HL-60 (cell line): Measurements from ENCODE around the gene KRT82.

ENCODE experiments used
- DNase-seq, 2 experiments: peaks; one replicate each; pipeline ENCODE4 v3.0.0-alpha.2; 2010 to 2020; ENCODE audit warnings: low read depth in 1 of 2, low spot score in 1 of 2
- H3K27ac ChIP-seq: fragments of 250-450 bp; sonication (Bioruptor Pico); replicated peaks from 2 replicates; pipeline ENCODE4 v1.5.1; 2020; ENCODE audit warnings: mild to moderate bottlenecking, moderate library complexity
- H3K27me3 ChIP-seq: fragments of 250-450 bp; sonication (Bioruptor Pico); 2 replicates; pipeline ENCODE4 v1.5.1; 2021; ENCODE audit warnings: mild to moderate bottlenecking, moderate library complexity; ENCODE audit not compliant: insufficient read depth, poor library complexity, severe bottlenecking
- H3K4me3 ChIP-seq: replicated peaks from 2 replicates; pipeline ENCODE4 v1.5.1; 2011; ENCODE audit warnings: mild to moderate bottlenecking, control low read depth, low read length; ENCODE audit not compliant: insufficient read depth
- CTCF ChIP-seq: IDR thresholded peaks from one replicate; pipeline ENCODE4 v1.5.1; 2011; ENCODE audit warnings: low read length, control low read depth, inconsistent platforms; ENCODE audit not compliant: insufficient read depth
- GABPA ChIP-seq: IDR thresholded peaks from 2 replicates; pipeline ENCODE4 v1.6.1; 2012; ENCODE audit warnings: low read depth
- POLR2AphosphoS5 ChIP-seq: IDR thresholded peaks from 2 replicates; pipeline ENCODE4 v1.6.1; 2012; ENCODE audit warnings: low read depth
- SPI1 ChIP-seq: IDR thresholded peaks from 2 replicates; pipeline ENCODE4 v1.6.1; 2012; ENCODE audit warnings: low read depth, mild to moderate bottlenecking, borderline replicate concordance
- TF ChIP-seq, protein P1 (sequence below): IDR thresholded peaks from 2 replicates; pipeline ENCODE4 v1.6.1; 2012; ENCODE audit warnings: low read depth; ENCODE audit not compliant: insufficient replicate concordance

KRT82 gene

GRCh38 chr12:52369211-52369610 is 36.9 kb downstream of the KRT82 start:
- Histone ChIP-seq H3K27me3 (peaks cover 3% of the 10 kb centered on the region), H3K27ac (no peak overlapping the region), H3K4me3 (no peak overlapping the region)
- DNase-seq = no peak
- TF ChIP-seq, protein P1, sequence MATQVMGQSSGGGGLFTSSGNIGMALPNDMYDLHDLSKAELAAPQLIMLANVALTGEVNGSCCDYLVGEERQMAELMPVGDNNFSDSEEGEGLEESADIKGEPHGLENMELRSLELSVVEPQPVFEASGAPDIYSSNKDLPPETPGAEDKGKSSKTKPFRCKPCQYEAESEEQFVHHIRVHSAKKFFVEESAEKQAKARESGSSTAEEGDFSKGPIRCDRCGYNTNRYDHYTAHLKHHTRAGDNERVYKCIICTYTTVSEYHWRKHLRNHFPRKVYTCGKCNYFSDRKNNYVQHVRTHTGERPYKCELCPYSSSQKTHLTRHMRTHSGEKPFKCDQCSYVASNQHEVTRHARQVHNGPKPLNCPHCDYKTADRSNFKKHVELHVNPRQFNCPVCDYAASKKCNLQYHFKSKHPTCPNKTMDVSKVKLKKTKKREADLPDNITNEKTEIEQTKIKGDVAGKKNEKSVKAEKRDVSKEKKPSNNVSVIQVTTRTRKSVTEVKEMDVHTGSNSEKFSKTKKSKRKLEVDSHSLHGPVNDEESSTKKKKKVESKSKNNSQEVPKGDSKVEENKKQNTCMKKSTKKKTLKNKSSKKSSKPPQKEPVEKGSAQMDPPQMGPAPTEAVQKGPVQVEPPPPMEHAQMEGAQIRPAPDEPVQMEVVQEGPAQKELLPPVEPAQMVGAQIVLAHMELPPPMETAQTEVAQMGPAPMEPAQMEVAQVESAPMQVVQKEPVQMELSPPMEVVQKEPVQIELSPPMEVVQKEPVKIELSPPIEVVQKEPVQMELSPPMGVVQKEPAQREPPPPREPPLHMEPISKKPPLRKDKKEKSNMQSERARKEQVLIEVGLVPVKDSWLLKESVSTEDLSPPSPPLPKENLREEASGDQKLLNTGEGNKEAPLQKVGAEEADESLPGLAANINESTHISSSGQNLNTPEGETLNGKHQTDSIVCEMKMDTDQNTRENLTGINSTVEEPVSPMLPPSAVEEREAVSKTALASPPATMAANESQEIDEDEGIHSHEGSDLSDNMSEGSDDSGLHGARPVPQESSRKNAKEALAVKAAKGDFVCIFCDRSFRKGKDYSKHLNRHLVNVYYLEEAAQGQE = no peak
- no peak for TF ChIP-seq CTCF
- TF ChIP-seq POLR2AphosphoS5 = no peak
- TF ChIP-seq SPI1 = no peak
- no peak for TF ChIP-seq GABPA

DNA sequence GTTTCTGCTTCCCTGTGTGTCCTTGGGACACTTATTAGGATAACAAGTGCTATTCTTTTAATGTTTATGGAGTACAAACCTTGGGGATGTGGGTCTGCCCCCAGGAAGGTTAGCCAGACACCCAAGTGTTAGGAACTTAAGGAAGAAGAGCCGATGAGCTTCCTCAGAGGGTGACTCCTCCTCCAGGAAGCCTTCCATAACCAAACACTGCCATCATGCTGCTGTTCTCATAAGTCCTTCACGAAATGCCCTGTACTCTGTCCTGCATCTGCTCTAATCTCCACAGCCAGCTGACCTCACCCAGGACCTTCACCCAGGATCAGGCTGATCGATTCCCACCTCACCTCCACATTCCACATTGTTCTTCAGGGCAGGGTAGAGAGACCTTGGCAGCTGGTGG is 37.6 kb downstream of the KRT82 start:
- Histone ChIP-seq H3K27me3 (peaks cover 3% of the 10 kb centered on the region), H3K27ac (no peak overlapping the region), H3K4me3 (no peak overlapping the region)
- DNase-seq = no peak
- TF ChIP-seq GABPA (no peak), CTCF (no peak), POLR2AphosphoS5 (no peak), SPI1 (no peak)
- TF ChIP-seq, protein P1 = no peak

DNA sequence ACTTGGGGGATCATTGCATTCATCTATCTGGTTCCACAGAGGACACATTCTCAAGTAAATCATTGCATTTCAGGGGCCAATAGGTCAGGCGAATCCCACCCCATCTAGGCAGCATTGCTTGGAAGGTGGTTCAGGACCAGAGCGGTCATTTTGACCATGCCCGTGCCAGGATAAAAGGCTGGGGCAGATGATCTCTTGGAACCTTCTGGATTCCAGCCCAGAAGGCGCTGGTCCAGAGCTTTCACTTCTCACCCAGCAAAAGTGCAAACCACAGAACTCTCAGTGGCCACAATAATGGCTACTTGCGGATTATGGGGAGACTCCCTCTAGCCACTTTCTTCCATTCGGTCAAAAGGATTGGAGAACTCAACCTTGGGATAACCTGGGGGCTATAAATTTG is 38.3 kb downstream of the KRT82 start:
- Histone ChIP-seq H3K27me3 (peaks cover 3% of the 10 kb centered on the region), H3K27ac (no peak overlapping the region), H3K4me3 (no peak overlapping the region)
- no peak for DNase-seq
- TF ChIP-seq SPI1 (no peak), CTCF (no peak), POLR2AphosphoS5 (no peak), GABPA (no peak)
- TF ChIP-seq, protein P1 = no peak
